GM18526 (cell line): ENCODE measurements around the gene CNTN4.

Source experiments
- POLR2A ChIP-seq: IDR thresholded peaks from 3 replicates; pipeline ENCODE4 v1.6.1; 2011; ENCODE audit not compliant: insufficient read length; ENCODE audit errors: extremely low read depth

Gene CNTN4

GRCh38 chr3:2130726-2131125, 32.1 kb downstream of the CNTN4 start:
- TF ChIP-seq POLR2A: no peak

- no peak for TF ChIP-seq POLR2A
Observed at GRCh38 chr3:2133146-2133545, 34.5 kb downstream of the CNTN4 start.

GRCh38 chr3:2137651-2138050, 39.0 kb downstream of the CNTN4 start:
- TF ChIP-seq POLR2A: no peak

GRCh38 chr3:2141482-2141881, 42.8 kb downstream of the CNTN4 start:
- TF ChIP-seq POLR2A: no peak

- TF ChIP-seq POLR2A: no peak
Observed at GRCh38 chr3:2148561-2149340, 50.1 kb downstream of the CNTN4 start.

- no peak for TF ChIP-seq POLR2A
Observed at GRCh38 chr3:2153053-2153452, 54.4 kb downstream of the CNTN4 start.

- no peak for TF ChIP-seq POLR2A
Observed at GRCh38 chr3:2153547-2153946, 54.9 kb downstream of the CNTN4 start.

- no peak for TF ChIP-seq POLR2A
Observed at GRCh38 chr3:2154621-2155020, 56.0 kb downstream of the CNTN4 start.

GRCh38 chr3:2156244-2156847, 57.7 kb downstream of the CNTN4 start:
- no peak for TF ChIP-seq POLR2A

GRCh38 chr3:2158828-2159227, 60.2 kb downstream of the CNTN4 start:
- TF ChIP-seq POLR2A: no peak

GRCh38 chr3:2166552-2166951, 67.9 kb downstream of the CNTN4 start:
- TF ChIP-seq POLR2A: no peak

- TF ChIP-seq POLR2A: no peak
Observed at GRCh38 chr3:2172561-2173171, 74.0 kb downstream of the CNTN4 start.

GRCh38 chr3:2180634-2181033, 82.0 kb downstream of the CNTN4 start:
- no peak for TF ChIP-seq POLR2A

- TF ChIP-seq POLR2A: no peak
Observed at GRCh38 chr3:2198776-2199279, 100.2 kb downstream of the CNTN4 start.

GRCh38 chr3:2204054-2204453, 105.4 kb downstream of the CNTN4 start:
- TF ChIP-seq POLR2A: no peak

- no peak for TF ChIP-seq POLR2A
Observed at GRCh38 chr3:2205692-2206091, 107.0 kb downstream of the CNTN4 start.
